ENCODE measurements around the gene ARL15.

ARL15 gene

GRCh38 chr5:54226215-54226614, 84.2 kb downstream of the ARL15 start:
- TF ChIP-seq, protein P1, sequence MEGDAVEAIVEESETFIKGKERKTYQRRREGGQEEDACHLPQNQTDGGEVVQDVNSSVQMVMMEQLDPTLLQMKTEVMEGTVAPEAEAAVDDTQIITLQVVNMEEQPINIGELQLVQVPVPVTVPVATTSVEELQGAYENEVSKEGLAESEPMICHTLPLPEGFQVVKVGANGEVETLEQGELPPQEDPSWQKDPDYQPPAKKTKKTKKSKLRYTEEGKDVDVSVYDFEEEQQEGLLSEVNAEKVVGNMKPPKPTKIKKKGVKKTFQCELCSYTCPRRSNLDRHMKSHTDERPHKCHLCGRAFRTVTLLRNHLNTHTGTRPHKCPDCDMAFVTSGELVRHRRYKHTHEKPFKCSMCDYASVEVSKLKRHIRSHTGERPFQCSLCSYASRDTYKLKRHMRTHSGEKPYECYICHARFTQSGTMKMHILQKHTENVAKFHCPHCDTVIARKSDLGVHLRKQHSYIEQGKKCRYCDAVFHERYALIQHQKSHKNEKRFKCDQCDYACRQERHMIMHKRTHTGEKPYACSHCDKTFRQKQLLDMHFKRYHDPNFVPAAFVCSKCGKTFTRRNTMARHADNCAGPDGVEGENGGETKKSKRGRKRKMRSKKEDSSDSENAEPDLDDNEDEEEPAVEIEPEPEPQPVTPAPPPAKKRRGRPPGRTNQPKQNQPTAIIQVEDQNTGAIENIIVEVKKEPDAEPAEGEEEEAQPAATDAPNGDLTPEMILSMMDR (IDR thresholded peaks at IDR 0.05; ENCODE audit: low read depth, low read length): no peak
- H3K4me3 ChIP-seq (replicated peaks in 1 of 2; ENCODE audit: low read depth in 2 of 2, low read length in 2 of 2): no peak overlapping the region
- DNase-seq (ENCODE audit: low read depth in 2 of 2): no peak

GRCh38 chr5:54224103-54224826, 86.1 kb downstream of the ARL15 start:
- no peak overlapping the region for H3K4me3 ChIP-seq (replicated peaks in 1 of 2; ENCODE audit: low read depth in 2 of 2, low read length in 2 of 2)
- DNase-seq (ENCODE audit: low read depth in 2 of 2): no peak
- TF ChIP-seq, protein P1 (IDR thresholded peaks at IDR 0.05; ENCODE audit: low read depth, low read length): no peak

DNA sequence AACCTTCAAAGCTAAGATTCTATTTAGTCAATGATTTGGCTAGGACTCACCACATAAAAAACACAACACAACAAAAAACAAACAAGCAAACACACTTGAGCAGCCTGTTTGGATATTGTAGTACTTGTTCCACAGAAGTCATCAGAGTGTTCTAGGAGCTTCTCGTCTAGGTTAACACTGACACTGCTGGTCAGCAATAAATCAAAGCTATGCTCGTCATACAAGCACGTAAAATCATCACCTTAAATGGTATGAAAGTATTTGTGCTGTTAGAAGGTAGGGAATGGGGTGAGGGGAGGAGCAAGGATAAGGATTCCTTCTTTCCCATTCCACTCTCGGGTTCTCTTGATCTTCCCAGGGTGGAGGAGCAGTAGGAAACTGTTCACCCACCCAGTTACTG, 88.0 kb downstream of the ARL15 start:
- TF ChIP-seq, protein P1 (IDR thresholded peaks at IDR 0.05; ENCODE audit: low read depth, low read length): no peak
- no peak for DNase-seq (ENCODE audit: low read depth in 2 of 2)
- H3K4me3 ChIP-seq (replicated peaks in 1 of 2; ENCODE audit: low read depth in 2 of 2, low read length in 2 of 2): no peak overlapping the region

DNA sequence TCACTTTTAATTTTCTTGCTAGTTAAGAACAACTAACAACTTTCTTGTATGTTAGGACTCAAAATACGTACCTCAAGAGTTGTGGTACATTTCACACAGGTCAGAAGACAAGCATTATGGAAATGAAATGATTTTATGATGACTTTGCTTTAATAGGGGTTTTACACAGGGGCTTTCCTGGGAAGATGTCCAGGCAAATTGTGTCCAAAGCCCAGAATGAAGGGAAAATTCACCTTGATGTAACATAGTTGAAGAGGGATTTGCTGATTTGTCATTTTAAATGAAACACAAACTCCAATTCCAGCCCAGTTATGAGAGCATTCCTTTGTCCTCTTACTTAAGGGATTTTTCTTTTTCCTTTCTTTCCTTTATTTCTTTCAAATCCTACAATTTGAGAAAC, 89.2 kb downstream of the ARL15 start:
- no peak overlapping the region for H3K4me3 ChIP-seq (replicated peaks in 1 of 2; ENCODE audit: low read depth in 2 of 2, low read length in 2 of 2)
- TF ChIP-seq, protein P1 (IDR thresholded peaks at IDR 0.05; ENCODE audit: low read depth, low read length): no peak
- no peak for DNase-seq (ENCODE audit: low read depth in 2 of 2)

GRCh38 chr5:54220230-54221040, 89.9 kb downstream of the ARL15 start:
- H3K4me3 ChIP-seq (replicated peaks in 1 of 2; ENCODE audit: low read depth in 2 of 2, low read length in 2 of 2): no peak overlapping the region

GRCh38 chr5:54217826-54218503, 92.4 kb downstream of the ARL15 start:
- DNase-seq (ENCODE audit: low read depth in 2 of 2): peak; percentile 87 to 88
- no peak overlapping the region for H3K4me3 ChIP-seq (replicated peaks in 1 of 2; ENCODE audit: low read depth in 2 of 2, low read length in 2 of 2)
- TF ChIP-seq, protein P1 (IDR thresholded peaks at IDR 0.05; ENCODE audit: low read depth, low read length): peak; percentile 79

More at GRCh38 chr5:54220230-54221040, 89.9 kb downstream of the ARL15 start:
- no peak for DNase-seq (ENCODE audit: low read depth in 2 of 2)
- TF ChIP-seq, protein P1 (IDR thresholded peaks at IDR 0.05; ENCODE audit: low read depth, low read length): no peak

Data from cardiac fibroblast (primary cell).